Heart left ventricle (tissue), 16 donors: Measurements from ENCODE around the gene PPP4R3B. TPM values are rescaled to one million over a fixed set of nuclear protein-coding genes. Genes with fewer than 3 reads are reported as not detected.
A peak's percentile ranks its signal among the peaks of the same experiment; 100 is the strongest.

Experiments
- ATAC-seq, 4 donors: fragments of 200-7000 bp; cut with Tn5 transposase; one replicate each; pipeline ENCODE4 v1.9.1; 2020 to 2022; ENCODE audit warnings: moderate library complexity in 4 of 4, mild to moderate bottlenecking in 3 of 4, moderate number of reproducible peaks in 1 of 4
- DNase-seq, 5 donors: peaks; one replicate each; pipeline ENCODE4 v3.0.0-alpha.2; 2020
- H3K27ac ChIP-seq, 12 donors: fragments of 200-600 bp; sonication (generic) in 4 of 12; one replicate each; pipeline versions ENCODE4 v1.5.0 to v1.8.0; 2016 to 2022; ENCODE audit warnings: mild to moderate bottlenecking in 2 of 12
- H3K27me3 ChIP-seq, 9 donors: fragments of 200-600 bp; sonication (generic) in 2 of 9; one replicate each; pipeline versions ENCODE4 v1.5.1 to v1.8.0; 2016 to 2022; ENCODE audit warnings: mild to moderate bottlenecking in 3 of 9
- H3K36me3 ChIP-seq, 9 donors: fragments of 200-600 bp; sonication (generic) in 2 of 9; one replicate each; pipeline versions ENCODE4 v1.5.0 to v1.8.0; 2018 to 2022; ENCODE audit warnings: mild to moderate bottlenecking in 2 of 9
- H3K4me1 ChIP-seq, 12 donors: fragments of 200-600 bp; sonication (generic) in 4 of 12; one replicate each; pipeline versions ENCODE4 v1.5.0 to v1.8.0; 2016 to 2022; ENCODE audit warnings: mild to moderate bottlenecking in 3 of 12
- H3K4me3 ChIP-seq, 12 donors: fragments of 200-600 bp; sonication (generic) in 4 of 12; one replicate each; pipeline versions ENCODE4 v1.5.0 to v1.8.0; 2017 to 2022; ENCODE audit warnings: mild to moderate bottlenecking in 9 of 12, moderate library complexity in 4 of 12
- H3K9me3 ChIP-seq, 12 donors: fragments of 200-600 bp; sonication (generic) in 4 of 12; one replicate each; pipeline versions ENCODE4 v1.5.0 to v1.8.0; 2016 to 2022; ENCODE audit warnings: mild to moderate bottlenecking in 1 of 12
- CTCF ChIP-seq, 12 donors: fragments of 200-600 bp; sonication (generic) in 4 of 12; IDR thresholded peaks; one replicate each; pipeline versions ENCODE4 v1.5.0 to v1.8.0; 2018 to 2022; ENCODE audit warnings: antibody characterized with exemption in 12 of 12, mild to moderate bottlenecking in 5 of 12
- POLR2A ChIP-seq, 2 donors: fragments of 450-650 bp; IDR thresholded peaks; one replicate each; pipeline ENCODE4 v1.6.1; 2017; ENCODE audit warnings: antibody characterized with exemption in 2 of 2, mild to moderate bottlenecking in 2 of 2, moderate library complexity in 2 of 2
- WGBS, 4 donors: extraction: QIAGEN DNeasy Blood & Tissue Kit in 2 of 4; methylation state at CpG; one replicate each; pipeline versions ENCODE4 v1.1.5 to v1.1.7; 2013 to 2018; 5-methylcytosine and 5-hydroxymethylcytosine counted together
- intact Hi-C, 10 donors: fragments of 100-400 bp; cut with DNase I; formaldehyde crosslinking; loops; one replicate each; pipeline versions ENCODE4 v1.11.1 to v1.14.2; 2022
- polyA plus RNA-seq, 2 donors: library from polyadenylated mRNA; stranded (reverse); fragments of 200-250 nt; gene quantifications; one replicate each; pipeline ENCODE4 v1.2.3, GENCODE V29; 2013
- total RNA-seq, 9 donors: library from RNA; depleted of rRNA in 2 of 9; stranded (reverse); fragments of >200 nt in 2 of 9; fragmentation: NEBNext Ultra II Directional in 3 of 9; extraction: Animal tissue kit (Norgen Biotek cat#: 25700) in 3 of 9; gene quantifications; one replicate each; pipeline versions ENCODE4 v1.1.0 to v1.2.4, GENCODE V29; 2016 to 2023
- donor health status: ischemic (EF 13 %, LVEDD 7.1; RV severe dilation, severe dysfunction).
- donor health status: healthy with polysubstance abuse.
- donor health status: DM: no; HTN: yes; CAD: no.
- donor health status: DM: no; HTN: no; CAD: no.
- donor health status: ischemic (EF 25% LVEDD 6.9; RV normal size, moderate dysfunction).
- donor health status: ischemic (EF 25% LVEDD 5.7; RV mildly dilated, moderate dysfunction).
- donor health status: healthy.
- donor health status: DM: yes; HTN: yes; CAD: no.
- donor health status: ischemic (EF 35%, LVEDD 5.7; RV mildly dilated, moderate dysfunction).
- donor health status: nonischemic (EF 11% LVEDD 7.7; RV severe dilation, severe dysfunction).
- donor health status: DM: yes; HTN: yes; CAD: no.
- donor health status: PGD.
- donor health status: ischemic (EF 29% LVEDD 5.4; RV normal size, mild dysfunction).
- donor health status: nonischemic (EF 23%, LVEDD 6.1; RV moderate dilation, normal function).

The PPP4R3B gene
- total and polyA plus RNA-seq, 11 donors, result 9.9 to 32.4 (median 21.5) TPM

GRCh38 chr2:55618275-55619055, 1.0 kb upstream of the PPP4R3B start:
- DNase-seq, result peak; percentile 37 to 67 (median 45)
- 0 to 1% (median 0%) methylated on average over 32 of the region's 32 CpGs for WGBS, 4 donors

GRCh38 chr2:55618025-55618274, 528 bp upstream of the PPP4R3B start:
- Histone ChIP-seq H3K27me3 (no peaks in the 10 kb centered on the region), H3K36me3 (peaks cover 0 to 36% (median 23%) of the 10 kb centered on the region in 9 donors), H3K4me1 (peaks cover 8 to 56% (median 32%) of the 10 kb centered on the region in 12 donors), H3K27ac (peak overlapping the region; percentile 84 to 98 (median 95)), H3K9me3 (no peaks in the 10 kb centered on the region), H3K4me3 (peak overlapping the region; percentile 66 to 98 (median 92))
- no peak for TF ChIP-seq POLR2A (IDR thresholded peaks at IDR 0.05)
- no peak for TF ChIP-seq CTCF (IDR thresholded peaks at IDR 0.05)
- intact Hi-C loops, result loop anchor here in 3 of 10 donors (5.0 to 10.0 kb wide), 4 partner anchors 86 to 336 kb away; partner anchors contain the start of gene CFAP36 (in 2 of the 3)
- DNase-seq (no peak), ATAC-seq (no peak)
- 0 to 1% (median 0%) methylated on average over 10 of the region's 10 CpGs for WGBS, 4 donors

More at GRCh38 chr2:55618275-55619055, 1.0 kb upstream of the PPP4R3B start:
- H3K27ac ChIP-seq, result peak overlapping the region; percentile 84 to 98 (median 95)
- TF ChIP-seq POLR2A (IDR thresholded peaks at IDR 0.05) (no peak), CTCF (IDR thresholded peaks at IDR 0.05) (no peak)
- peak overlapping the region; percentile 66 to 98 (median 92) for H3K4me3 ChIP-seq
- intact Hi-C loops, result loop anchor here in 3 of 10 donors (5.0 to 10.0 kb wide), 4 partner anchors 86 to 336 kb away; partner anchors contain the start of gene CFAP36 (in 2 of the 3)
- H3K27me3 ChIP-seq, result no peaks in the 10 kb centered on the region
- no peaks in the 10 kb centered on the region for H3K9me3 ChIP-seq
- peaks cover 8 to 56% (median 32%) of the 10 kb centered on the region in 12 donors for H3K4me1 ChIP-seq
- peaks cover 0 to 33% (median 18%) of the 10 kb centered on the region in 9 donors for H3K36me3 ChIP-seq
- ATAC-seq, result peak; percentile 9 to 38 (median 31)

GRCh38 chr2:55616551-55617174, 759 bp downstream of the PPP4R3B start:
- peak overlapping the region; percentile 66 to 98 (median 92) for H3K4me3 ChIP-seq
- no peaks in the 10 kb centered on the region for H3K27me3 ChIP-seq
- no peak for DNase-seq
- no peaks in the 10 kb centered on the region for H3K9me3 ChIP-seq
- intact Hi-C loops, result loop anchor here in 3 of 10 donors (1.0 to 10.0 kb wide), 5 partner anchors 84 to 334 kb away; partner anchors contain the start of gene CFAP36 (in 3 of the 3)
- peaks cover 0 to 46% (median 36%) of the 10 kb centered on the region in 9 donors for H3K36me3 ChIP-seq
- no peak for TF ChIP-seq CTCF (IDR thresholded peaks at IDR 0.05)
- TF ChIP-seq POLR2A (IDR thresholded peaks at IDR 0.05), result no peak
- H3K4me1 ChIP-seq, result peaks cover 8 to 50% (median 30%) of the 10 kb centered on the region in 12 donors
- WGBS, 4 donors, result 0% methylated on average over 23 to 24 of the region's 24 CpGs
- peak; percentile 0 to 12 (median 4) for ATAC-seq
- peak overlapping the region; percentile 90 to 98 (median 97) for H3K27ac ChIP-seq

GRCh38 chr2:55611997-55612396, 5.4 kb downstream of the PPP4R3B start:
- intact Hi-C loops, result loop anchor here in 1 of 10 donors (10.0 kb wide), 1 partner anchor 97 kb away; the partner anchor contains the start of gene CFAP36
- Histone ChIP-seq H3K4me1 (peaks cover 5 to 45% (median 21%) of the 10 kb centered on the region in 12 donors), H3K27ac (no peak overlapping the region), H3K27me3 (no peaks in the 10 kb centered on the region), H3K4me3 (no peak overlapping the region), H3K9me3 (no peaks in the 10 kb centered on the region), H3K36me3 (peaks cover 0 to 57% (median 45%) of the 10 kb centered on the region in 9 donors)
- TF ChIP-seq POLR2A (IDR thresholded peaks at IDR 0.05), result no peak
- TF ChIP-seq CTCF (IDR thresholded peaks at IDR 0.05), result no peak
- WGBS, 4 donors, result 88 to 100% (median 94%) methylated on average over 1 of the region's 1 CpG
- ATAC-seq (no peak), DNase-seq (no peak)
